Cortex of kidney (tissue), 1 donor: ENCODE data around the gene VSTM1.
"Not testable (repeated sequence)": the region's sequence is repeated elsewhere in the genome, so short reads cannot be mapped to it uniquely, and the experiment has no call there.

Source experiments
- DNase-seq: peaks from one replicate; lab custom pipeline; 2025; lab: John Stamatoyannopoulos, UW

The VSTM1 gene

GRCh38 chr19:54063350-54064116, at the start of gene VSTM1:
Gene VSTM1 (minus strand): TSS chr19:54063897. CDS start chr19:54063777, 120 bp downstream.
- DNase-seq = no peak

DNA sequence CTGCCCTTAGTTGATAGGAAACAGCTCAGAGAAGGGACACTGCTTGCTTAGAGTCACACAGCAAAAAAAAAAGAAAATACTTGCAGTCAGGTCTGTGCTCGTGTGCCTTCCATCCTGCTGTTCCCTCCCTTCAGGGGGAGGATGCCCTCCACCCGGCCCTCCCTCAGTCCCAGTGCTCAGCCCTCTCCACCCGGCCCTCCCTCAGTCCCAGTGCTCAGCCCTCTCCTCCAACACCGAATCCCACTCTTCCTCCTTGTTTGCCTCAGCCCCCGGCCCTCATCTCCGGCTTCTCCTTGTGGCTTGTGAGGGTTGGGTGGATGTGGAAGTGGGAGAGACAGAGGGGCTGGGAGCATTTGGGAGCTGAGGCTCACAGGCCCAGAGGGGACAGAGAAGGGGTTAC, 46.0 kb upstream of the VSTM1 start:
- no peak for DNase-seq

DNA sequence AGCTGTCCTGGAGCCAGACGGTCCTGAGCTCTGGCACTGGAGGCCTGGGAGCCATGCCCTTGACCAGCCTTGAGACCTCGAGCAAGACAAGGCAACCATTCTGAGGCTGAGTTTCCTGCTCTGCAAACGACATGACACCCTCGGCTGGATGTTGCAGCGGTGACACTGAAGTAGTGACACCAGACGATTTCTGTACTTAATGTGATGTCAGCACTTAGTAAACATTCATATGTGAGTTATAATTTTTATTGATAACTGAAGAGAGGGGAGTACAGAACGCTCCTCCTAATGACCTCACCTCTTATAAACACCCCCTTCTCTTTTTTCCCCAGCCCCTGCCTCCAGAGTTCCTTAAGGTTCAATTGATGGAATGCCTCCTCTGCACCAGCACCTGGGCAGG, 44.8 kb upstream of the VSTM1 start:
- no peak for DNase-seq

DNA sequence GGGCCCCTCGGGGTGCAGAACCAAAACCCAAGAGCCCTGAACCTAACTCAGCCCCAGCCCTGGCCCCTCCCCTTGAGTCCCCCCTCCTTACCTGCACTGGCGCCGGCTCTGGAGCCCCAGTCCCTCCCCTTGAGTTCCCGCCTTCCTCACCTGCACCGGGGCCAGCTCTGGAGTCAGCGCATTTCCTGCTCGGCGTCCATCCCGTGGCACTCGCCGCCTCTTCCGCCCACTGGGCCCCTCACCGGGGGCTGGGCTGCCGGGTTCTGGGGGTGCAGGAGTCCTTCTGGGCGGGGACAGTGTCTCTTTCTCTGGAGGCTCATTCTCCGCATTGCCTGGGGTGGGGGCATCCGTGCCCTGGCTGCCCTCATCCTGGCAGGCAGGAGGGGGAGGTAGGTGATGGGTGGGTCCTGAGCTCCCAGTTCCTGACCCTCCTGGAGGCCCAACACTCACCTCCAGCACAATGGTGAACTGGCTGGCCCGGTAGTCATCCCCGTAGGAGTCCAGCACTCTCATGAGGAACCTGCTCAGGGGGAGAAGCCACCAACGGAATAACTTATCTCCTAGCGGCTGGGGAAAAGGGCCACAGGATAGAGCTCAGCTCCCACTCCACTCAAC, 44.3 kb upstream of the VSTM1 start:
- DNase-seq = no peak

- no peak for DNase-seq
Observed at GRCh38 chr19:54106716-54107115, 43.0 kb upstream of the VSTM1 start.

DNA sequence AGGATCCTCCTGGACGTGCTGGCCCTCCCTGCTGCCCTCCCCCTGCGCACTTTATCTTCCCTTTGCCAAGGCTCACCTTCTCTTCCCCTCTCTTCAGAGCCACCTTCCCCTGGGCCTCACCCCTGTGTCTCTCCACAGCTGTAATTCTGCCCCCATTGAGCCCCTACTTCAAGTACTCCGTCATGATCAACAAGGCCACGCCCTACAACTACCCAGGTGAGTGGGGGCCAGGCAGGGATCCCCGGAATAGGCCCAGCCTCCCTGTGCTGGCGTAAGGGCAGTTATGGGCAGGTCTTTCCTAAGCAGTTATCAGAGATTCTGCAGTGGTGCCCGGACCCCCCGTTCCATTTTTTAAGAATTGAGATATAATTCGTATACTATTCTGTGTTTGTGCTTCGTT, 42.1 kb upstream of the VSTM1 start:
- no peak for DNase-seq

DNA sequence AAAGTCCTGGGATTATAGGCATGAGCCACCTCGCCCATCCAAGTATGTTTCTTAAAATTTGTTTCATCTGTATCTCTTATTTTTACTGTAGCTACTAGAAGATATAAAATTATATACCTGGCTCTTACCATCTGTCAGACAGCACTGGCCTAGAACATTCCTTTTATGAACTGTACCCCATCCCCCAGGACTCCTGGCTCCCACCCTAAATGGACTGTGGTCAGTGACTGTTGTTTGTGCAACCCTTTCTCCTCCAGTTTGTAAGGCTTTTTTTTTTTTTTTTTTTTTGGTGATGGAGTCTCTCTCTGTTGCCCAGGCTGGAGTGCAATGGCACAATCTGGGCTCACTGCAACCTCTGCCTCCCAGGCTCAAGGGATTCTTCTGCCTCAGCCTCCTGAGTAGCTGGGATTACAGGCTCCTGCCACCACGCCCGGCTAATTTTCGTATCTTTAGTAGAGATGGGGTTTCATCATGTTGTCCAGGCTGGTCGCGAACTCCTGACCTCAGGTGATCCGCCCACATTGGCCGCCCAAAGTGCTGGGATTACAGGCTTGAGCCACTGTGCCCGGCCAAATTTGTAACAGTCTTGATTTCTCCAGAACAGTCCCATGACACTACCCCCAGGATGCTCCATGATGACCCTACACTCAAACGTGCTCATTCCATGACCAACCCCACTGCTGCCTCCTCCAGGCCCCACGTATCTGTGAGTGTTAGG, 41.5 kb upstream of the VSTM1 start:
- no peak for DNase-seq

DNA sequence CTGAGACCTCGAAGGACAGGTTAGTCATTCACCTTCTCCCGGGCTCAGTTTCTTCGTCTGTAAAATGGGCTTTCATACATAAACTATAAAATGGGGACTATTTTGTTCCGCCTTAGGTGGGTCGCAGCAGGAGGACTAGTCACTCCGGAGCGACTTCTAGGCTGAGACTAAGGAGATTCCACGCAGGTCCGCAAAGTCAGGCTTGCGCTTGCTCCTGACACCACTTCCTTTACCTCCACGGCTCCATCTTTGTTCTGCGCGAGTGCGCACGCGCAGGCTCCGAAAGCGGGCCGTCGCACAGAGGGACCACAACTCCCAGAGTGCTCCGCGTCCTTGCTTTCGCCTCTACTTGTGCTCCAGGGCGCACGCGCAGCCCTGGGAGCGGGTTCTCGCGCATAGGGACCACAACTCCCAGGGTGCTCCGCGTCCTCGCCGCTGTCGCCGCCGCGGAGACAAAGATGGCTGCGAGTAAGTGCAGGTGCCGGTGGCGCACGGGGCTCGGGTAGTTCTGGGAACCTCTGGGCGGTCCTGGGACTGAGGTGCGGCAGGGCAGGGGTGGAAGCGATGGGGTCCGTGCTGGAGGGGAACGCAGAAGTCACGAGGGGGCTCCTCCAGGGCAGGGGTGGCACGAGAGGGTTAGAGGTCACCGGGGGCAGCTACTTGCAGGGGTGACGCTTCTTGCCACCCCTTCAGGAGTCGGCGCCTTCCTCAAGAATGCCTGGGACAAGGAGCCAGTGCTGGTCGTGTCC, 38.9 kb upstream of the VSTM1 start, which contains the start of gene NDUFA3:
Gene NDUFA3, plus strand, starts transcription at position 435 of the 749 bp plus-strand sequence. Its CDS starts 24 bp downstream, at position 459.
- peak; percentile 86 for DNase-seq

DNA sequence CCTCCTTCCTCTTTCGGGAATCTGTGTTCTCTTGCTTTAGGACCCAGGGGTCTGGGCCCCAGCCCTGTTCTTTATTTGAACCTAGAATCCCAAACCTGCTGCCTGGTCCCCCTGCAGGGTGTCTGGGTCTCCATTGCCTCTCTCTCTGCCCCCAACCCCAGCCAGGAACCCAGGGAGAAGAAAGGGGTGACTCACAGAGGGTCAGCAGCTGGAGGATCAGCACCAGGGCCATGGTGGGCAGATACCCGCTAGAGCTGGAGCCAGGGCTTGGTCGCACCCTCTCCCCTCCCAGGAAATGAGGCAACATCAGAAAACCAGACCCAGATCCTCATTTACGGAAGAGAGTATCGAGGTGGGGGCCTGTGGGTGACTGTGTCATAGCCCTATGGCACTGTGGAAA, 36.9 kb upstream of the VSTM1 start, which contains the start of gene OSCAR:
Gene OSCAR, minus strand, starts transcription at position 243 of the 400 bp plus-strand sequence. Its CDS starts 11 bp downstream, at position 232.
- DNase-seq = no peak

GRCh38 chr19:54099903-54100255, 36.2 kb upstream of the VSTM1 start:
- not testable (repeated sequence) for DNase-seq

DNA sequence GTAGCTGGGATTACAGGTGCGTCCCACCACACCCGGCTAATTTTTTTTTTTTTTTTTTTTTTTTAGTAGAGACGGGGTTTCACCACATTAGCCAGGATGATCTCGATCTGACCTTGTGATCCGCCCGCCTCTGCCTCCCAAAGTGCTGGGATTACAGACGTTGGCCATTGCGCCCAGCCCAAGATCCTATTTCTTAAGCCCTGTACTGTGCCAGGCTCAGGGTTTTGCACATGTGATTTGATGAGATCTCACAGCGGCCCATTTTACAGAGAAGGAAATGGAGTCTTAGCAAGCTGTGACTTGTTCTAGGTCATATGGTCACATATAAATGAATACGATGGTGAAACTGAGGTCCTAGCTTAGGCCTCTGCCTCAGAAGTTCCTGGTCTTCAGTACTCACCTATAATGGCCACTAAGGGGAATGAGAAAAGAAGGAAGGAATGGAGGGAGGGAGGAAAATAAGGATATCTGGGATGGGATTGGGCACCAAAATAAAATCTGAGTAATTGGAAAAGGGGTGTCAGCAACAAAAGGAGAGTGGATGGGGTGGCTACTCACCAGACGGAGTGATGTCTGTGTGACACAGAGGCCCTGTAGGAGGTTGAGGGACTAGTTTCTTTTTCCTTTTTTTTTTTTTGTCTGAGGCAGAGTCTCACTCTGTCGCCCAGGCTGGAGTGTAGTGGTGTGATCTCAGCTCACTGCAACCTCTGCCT, 35.6 kb upstream of the VSTM1 start:
- DNase-seq = no peak

DNA sequence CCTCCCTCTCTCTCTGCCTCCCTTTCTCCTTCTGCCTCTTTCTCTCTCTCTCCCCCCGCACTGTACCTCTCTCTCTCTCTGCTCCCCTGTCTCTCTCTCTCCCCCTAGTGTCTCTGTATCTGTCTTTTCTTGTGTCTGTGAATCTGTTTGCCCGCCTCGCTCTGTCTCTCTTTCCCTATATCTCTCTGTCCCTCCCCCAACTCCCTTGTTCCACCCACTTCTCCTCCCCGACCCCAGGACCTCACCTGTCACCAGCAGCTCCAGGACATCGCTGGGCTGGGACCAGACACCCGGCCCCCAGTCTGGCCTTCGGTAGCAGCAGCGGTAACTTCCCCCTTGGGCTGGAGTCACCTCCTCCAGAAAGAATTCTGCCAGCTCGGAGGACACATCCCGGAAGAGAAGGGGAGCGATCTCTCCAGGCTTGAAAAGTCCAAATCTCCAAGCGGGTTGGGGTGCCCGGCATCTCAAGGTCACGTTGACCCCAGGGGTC, 33.0 kb upstream of the VSTM1 start:
- no peak for DNase-seq

DNA sequence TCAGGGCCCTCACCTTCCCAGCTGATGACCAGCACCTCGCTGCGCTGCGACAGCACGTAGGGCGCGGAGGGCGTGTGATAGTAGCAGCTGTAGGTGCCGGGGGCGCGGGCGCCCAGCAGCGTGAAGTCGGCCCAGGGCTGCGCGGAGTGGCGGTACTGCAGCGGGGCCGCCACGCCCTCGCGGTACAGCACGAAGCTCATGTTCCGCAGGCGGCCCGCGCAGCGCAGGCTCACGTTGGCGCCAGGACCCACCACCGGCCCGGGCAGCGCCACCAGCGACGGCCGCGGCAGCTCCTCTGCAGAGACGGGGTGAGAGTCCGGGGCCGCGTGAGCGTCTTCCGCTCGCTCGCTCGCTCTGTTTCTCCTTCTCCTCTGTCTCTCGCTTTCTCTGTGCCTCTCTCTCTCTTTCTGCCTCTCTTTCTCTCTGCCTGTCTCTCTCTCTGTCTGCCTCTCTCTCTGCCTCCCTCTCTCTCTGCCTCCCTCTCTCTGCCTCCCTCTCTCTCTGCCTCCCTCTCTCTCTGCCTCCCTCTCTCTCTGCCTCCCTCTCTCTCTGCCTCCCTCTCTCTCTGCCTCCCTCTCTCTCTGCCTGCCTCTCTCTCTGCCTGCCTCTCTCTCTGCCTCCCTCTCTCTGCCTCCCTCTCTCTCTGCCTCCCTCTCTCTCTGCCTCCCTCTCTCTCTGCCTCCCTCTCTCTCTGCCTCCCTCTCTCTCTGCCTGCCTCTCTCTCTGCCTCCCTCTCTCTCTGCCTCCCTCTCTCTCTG, 32.3 kb upstream of the VSTM1 start:
- DNase-seq = not testable (repeated sequence)

DNA sequence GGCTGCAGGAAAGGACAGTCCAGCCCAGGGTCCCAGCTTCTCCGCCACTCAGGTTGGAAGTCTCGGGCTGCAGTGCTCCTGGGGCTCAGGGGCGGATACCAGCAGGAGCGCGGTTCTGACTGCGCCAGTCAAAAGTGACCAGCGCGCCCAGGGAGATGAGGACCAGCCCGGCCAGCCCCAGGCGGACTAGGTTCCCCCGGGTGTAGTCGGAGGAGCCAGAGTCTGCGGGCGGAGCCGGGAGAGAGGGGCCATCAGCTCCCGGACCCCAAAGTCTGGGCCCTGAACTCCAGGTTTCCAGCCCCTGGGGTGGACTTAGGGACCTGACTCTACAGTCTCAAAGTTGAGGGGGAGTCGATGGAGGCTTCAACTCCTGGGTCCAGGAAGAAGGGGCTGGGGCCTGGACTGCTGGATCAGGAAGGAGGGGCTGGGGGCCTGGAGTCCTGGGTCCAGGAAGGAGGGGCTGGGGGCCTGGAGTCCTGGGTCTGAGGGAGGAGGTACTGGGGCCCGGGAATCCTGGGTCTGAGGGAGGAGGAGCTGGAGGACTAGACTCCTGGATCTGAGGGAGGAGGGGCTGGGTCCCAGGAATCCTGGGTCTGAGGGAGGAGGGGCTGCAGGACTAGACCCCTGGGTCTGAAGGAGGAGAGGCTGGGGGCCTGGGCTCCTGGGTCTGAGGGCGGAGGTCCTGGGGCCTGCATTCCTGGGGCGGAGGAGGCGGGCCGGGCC, 31.6 kb upstream of the VSTM1 start:
- no peak for DNase-seq

DNA sequence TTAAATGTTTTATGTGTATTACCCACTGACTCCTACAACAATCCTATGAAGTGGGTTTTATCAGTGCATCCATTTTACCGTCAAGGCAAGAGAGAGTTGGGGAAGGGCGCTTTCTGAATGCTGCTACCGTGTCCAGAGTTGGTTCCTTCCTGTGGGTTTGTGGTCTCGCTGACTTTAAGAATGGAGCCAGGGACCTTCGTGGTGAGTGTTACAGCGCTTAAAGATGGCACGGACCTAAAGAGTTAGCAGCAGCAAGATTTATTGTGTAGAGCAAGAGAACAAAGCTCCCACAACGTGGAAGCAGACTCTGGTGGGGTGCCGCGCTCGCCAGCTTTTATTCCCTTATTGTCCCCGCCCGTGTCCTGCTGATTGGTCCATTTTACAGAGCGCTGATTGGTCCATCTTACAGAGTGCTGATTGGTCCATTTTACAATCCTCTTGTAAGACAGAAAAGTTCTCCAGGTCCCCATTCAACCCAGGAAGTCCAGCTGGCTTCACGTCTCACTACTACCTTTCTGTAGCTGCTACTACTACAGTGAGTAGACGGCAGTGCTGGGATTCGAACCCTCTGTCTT, 30.8 kb upstream of the VSTM1 start:
- DNase-seq = no peak

DNA sequence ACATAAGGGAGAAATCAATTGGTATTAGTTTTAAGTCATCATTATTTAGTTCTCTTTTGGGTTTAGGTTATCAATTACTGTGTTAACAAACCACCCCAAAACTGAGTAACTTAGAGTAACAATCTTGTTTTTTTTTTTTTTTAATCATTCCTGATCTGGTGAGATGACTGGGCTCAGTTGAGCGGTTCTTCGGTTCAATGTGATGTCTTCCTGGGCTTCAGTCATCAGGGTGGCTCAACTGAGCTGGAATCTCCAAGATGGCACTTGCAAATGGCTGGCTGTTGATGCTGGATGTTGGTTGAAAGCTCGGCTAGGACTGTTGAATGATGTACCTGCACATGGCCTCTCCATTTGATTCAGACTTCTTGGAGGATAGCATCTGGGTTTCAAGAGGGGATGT, 20.7 kb upstream of the VSTM1 start:
- no peak for DNase-seq

DNA sequence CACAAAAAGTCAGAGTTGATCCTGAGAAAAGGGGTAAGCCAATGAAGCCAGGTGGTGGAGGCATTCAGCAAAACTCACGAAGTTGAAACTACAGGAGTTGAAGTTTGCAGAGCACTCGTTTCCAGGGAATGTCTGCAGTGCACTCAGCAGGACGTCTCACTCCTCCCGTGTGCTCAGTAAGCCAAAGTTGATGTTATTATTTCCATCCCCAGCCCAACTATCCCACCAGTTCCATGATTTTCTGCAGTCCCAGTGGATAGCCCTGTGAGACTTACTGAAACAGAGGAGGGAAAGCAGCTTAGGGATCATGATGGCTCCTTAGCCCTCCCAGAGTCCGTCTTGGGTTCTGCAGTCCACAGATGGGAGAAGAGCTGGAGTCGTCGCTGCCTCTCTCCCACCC, 17.3 kb upstream of the VSTM1 start, which contains the start of gene TARM1:
Gene TARM1, minus strand, starts transcription at position 334 of the 400 bp plus-strand sequence. Its CDS starts 25 bp downstream, at position 309.
- DNase-seq = no peak

GRCh38 chr19:54077334-54077733, 13.6 kb upstream of the VSTM1 start:
- no peak for DNase-seq

DNA sequence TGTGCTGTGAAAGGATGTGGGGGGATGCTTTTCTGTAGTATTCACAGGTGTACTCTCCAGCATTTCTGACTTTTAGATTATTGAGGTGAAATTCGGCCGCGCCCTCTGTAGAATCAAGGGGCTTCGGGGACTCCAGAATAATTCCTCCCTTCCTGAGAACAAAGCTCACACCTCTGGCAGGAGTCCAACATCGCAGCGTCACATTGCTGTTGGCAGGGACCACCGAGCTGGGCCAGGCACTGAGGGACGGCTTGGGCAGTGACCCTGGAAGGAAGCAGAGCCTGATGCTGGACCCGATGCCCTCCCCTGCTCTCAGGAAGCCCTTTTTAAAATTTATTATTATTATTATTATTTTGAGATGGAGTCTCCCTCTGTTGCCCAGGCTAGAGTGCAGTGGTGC, 11.2 kb upstream of the VSTM1 start:
- no peak for DNase-seq
